HG03469 (cell line): Measurements from ENCODE around the gene E2F4.

ENCODE experiments used
- ATAC-seq: cut with Tn5 transposase; IDR thresholded peaks from one replicate; pipeline ENCODE4 v1.9.1; 2021; ENCODE audit warnings: mild to moderate bottlenecking, moderate library complexity, moderate number of reproducible peaks; ENCODE audit not compliant: unreplicated experiment

Gene E2F4

DNA sequence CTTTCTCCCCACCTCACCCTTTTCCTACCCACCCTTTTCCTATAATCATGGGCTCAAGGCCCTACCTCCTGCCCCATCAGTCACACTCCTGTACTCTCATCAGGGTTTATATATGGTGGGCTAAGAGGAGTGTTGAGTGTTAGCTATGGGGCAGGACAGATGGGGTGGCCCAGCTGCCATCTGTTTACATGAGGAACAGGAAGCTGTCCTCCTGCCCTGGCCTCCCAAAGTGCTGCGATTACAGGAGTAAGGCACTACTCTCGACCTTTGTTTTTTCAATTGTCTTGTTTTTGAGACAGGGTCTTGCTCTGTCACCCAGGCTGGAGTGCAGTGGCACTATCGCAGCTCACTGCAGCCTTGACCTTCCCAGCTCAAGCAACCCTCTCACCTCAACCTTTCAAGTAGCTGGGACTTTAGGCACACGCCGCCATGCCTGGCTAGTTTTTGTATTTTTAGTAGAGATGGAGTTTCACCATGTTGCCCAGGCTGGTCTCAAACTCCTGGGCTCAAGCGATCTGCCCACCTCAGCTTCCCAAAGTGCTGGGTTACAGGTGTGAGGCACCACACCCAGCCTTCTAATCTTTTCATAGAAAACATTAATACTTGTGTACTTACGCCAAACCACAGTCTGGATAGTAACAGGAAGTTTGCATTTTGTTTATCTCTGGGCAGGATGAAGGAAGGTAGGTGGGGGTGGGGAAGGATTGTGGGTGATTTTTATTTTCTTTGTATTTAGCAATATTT is 33.9 kb upstream of the E2F4 start:
- no peak for ATAC-seq

DNA sequence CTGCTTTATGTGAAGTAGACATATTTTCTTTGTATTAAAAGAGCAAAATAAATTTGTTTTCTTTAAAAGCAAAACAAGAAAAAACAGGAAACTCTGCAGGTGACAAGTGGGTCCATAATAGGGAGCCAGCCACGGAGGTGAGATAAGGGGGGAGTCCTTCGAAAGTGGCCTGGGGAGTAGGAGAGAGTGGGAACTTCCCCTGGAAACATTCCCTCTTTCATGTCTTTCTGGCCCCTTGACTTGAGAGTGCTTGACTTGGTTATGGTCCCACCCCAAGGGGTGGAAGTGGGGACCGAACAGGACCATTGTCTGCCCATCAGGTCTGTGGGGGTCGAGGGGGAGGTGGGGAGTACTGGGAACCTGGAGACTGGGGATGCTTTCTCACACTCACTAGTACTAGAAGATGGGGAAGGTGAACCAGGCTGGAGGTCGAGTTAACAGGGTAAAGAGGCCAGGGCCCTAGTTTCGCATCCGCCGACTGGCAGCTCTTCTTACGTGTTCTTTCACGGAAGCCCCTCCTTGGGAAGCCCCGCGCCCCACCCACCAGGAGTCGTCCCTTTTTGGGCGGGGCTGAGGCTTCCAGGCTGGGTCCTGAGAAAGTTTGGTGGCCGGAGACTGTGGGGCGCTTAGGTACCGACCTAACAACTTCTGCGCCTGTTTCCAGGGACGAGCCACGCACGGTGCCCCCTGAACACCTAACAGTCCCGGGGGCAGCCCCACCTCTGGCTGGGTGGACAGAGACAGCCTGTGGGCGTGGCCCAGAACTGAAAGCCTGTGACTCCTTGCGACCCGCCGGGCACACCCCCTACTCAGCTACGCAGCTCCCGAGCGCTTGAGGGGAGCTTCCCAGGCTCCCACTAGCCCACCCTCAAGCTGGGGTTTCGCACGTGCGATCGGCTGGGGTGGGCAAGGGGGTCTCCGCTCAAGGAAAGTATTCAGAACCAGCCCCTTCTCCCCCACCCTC is 33.0 kb upstream of the E2F4 start:
- no peak for ATAC-seq

DNA sequence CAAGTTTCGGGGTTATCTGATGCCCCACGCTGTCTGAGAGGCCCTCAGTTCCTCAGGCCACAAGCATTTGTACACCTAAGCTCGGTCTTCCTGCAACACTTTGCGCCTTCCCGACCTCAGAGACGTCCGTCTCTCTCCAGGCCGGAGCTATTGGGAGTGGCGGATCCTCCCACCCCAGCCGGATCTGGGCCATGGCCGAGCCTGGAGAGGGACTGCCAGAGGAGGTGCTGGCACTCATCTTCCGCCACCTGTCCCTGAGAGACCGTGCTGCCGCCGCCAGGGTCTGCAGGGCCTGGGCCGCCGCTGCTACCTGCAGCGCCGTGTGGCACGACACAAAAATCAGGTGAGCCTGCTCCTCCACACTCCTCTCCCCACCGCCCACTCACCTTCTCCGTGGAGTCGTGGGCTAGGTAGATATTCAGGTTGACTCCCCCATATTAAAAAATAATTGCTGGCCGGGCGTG is 30.3 kb upstream of the E2F4 start:
- no peak for ATAC-seq

DNA sequence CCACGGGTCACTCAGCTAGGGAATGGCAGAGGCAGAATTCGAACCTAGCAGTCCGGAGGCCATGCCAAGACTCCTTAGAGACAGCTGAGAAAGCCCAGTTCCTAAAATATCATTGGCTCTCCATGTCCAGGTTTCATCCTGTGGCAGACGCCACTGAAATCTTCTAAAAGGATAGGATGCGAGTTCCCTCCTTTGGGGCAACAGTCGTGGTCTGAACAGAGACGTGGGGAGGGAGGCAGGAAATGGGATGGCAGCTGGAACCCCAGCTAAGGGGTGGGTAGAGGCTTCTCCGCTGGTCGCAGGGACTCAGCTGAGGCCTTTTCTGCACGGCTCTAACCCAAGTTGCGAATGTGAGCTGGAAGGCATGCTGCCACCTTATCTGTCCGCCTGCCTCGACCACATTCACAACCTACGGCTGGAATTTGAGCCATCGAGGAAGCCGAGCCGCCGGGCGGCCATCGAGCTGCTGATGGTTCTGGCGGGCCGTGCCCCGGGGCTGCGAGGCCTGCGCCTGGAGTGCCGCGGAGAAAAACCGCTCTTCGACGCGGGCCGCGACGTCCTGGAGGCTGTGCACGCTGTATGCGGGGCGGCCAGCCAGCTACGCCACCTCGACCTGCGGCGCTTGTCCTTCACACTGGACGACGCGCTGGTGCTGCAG is 29.3 kb upstream of the E2F4 start:
- ATAC-seq = no peak

DNA sequence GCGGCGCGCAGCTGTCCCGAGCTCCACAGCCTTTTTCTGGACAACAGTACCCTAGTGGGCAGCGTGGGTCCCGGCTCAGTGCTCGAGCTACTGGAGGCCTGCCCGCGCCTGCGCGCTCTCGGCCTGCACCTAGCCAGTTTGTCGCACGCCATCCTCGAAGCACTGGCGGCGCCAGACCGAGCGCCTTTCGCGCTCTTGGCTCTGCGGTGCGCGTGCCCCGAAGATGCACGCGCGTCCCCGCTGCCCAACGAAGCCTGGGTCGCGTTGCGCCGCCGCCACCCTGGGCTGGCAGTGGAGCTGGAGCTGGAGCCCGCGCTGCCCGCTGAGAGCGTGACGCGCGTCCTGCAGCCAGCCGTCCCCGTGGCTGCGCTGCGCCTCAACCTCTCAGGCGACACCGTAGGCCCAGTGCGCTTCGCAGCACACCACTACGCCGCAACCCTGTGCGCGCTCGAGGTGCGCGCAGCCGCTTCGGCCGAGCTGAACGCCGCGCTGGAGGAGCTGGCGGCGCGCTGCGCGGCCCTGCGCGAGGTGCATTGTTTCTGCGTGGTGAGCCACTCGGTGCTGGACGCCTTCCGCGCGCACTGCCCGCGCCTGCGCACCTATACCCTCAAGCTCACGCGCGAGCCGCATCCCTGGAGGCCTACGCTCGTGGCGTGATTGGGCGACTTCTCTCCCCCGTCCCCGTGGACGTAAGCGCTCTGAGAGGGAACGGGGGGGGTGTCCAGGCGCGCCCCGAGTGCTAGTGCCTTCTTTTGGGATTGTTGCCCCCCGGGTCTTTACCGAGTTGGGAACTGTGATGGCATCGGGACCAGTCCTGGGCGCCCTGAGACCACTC is 28.6 kb upstream of the E2F4 start:
- ATAC-seq = no peak

DNA sequence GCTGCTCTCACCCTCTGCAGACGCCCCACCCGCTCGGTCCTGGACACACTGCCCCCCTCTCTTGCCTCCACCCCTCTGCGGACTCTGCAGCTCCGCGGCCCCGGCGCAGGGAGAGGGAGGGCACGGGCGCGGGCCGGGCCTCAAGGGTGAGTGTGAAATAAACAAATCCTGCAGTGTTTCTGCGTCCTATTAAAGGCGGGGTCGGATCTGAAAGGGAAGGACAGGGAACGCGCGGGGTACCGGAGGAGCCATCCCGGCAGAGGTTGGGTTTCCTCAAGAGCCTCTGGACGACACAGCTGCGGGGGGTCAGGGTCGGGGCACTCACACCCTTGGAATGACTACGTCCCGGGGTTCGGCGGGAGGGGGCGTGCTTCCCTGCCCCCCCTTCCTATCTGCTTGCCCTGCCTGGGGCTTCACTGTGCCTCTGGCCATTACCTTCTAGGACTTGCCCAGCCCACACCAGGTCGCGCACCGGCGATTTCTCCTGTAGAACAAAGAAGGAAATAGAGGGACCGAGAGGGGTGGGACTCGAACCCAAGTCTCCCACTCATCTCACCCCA is 27.9 kb upstream of the E2F4 start:
- no peak for ATAC-seq

DNA sequence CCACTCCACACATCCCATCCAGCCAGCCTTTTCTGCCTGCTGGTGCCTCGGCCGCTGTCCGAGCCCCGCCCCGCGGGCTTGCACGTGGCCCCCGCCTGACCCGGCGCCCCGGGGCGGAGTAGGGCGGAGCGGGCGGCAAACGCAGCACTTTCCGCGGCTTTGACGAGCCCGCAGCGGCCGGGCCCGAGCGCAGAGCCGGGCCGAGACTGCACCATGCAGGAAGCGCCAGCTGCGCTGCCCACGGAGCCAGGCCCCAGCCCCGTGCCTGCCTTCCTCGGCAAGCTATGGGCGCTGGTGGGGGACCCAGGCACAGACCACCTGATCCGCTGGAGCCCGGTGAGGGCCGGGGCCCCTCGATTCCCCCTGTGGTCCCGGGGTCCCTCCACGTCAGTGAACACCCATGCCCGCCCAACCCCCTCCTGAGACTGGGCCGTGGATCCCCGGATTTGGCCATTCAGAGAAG is 27.3 kb upstream of the E2F4 start, which contains the start of gene HSF4:
Gene HSF4 (plus strand): TSS at position 147 of the 463 bp plus-strand sequence. CDS start 67 bp downstream, at position 214.
- no peak for ATAC-seq

DNA sequence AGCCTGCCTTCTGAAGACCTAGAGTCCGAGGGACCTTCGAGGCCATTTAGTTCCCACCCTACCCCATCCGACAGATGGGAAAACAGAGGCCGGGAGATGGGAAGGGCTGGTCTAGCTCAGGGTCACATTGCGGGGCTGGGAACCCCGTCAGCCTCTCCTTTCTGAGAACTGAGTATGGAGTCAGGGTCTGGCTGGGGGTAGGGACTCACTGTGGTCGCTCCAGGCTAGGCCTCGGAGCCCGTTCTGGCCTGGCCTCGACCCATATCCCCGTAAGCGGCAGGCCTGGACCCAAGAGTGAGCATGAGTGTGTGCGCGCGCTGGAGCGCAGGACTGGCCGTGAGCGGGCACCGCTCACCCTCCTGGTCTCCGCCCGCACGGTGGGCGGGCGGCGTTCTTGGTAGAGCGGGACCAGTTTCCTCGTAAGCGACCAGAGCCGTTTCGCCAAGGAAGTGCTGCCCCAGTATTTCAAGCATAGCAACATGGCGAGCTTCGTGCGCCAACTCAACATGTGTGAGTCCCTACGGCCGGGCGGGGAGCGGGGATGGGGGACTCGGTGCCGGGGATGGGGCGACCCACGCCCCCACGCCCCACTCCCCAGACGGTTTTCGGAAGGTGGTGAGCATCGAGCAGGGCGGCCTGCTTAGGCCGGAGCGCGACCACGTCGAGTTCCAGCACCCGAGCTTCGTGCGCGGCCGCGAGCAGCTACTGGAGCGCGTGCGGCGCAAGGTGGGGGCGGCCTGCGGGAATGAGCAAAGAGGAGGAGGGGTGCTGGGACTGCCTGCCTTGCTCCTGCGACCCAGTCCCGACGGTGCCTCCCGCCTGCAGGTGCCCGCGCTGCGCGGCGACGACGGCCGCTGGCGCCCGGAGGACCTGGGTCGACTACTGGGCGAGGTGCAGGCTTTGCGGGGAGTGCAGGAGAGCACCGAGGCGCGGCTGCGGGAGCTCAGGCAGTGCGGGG is 26.6 kb upstream of the E2F4 start:
- no peak for ATAC-seq

DNA sequence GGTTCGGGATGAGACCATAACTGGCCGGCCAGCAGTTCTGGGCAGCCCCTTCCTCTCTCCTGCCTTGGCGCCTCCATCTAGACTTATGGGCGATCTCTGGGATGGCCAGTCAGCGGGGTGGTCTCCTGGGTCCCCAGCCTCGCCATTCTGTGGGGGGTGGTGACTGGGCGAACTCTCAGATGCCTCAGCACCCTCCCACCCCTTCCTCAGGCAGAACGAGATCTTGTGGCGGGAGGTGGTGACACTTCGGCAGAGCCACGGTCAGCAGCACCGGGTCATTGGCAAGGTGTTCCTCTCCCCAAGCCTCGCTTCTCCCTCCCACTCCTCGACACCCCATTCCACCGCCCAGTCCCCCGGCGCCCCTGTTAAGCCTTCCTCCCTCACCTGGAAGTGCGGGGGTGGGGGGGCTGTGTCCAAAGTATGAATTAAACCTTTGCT is 25.8 kb upstream of the E2F4 start:
- no peak for ATAC-seq

DNA sequence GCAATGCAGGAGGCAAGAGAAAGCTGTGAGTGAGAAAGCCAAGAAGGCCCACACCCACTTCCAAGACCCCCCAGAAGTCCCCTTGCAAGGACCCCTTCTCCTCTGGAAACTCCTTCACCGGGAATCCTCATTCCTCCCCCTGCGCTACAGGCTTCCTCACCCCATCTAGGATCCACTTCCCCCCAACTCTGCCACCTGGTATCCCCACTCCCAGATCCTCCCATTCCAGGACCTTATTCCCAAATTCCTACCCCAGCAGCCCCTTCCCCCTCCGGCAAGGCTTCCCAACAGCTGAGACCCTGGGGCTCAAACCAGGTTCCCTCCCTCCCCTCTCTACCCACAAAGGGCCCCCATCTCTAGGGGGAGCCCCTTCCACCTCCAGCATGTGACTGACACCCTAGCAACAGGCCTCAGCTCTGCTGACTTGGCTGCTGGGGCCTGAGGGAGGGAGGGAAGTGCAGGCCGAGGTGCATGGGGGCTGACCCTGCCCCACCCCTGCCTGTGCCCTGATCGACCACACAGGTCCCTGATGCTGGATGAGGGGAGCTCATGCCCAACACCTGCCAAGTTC is 25.3 kb upstream of the E2F4 start:
- no peak for ATAC-seq

DNA sequence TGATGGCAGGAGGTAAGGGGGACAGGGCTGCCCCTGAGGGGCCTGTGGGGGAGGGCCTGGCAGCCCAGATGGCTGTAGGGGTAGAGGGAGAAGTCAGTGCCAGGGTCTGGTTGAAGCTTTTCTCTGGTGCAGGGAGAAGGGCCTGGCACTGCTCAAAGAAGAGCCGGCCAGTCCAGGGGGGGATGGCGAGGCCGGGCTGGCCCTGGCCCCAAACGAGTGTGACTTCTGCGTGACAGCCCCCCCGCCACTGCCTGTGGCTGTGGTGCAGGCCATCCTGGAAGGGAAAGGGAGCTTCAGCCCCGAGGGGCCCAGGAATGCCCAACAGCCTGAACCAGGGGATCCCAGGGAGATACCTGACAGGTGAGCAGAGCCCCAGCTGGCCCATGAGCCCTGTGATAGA is 24.4 kb upstream of the E2F4 start:
- no peak for ATAC-seq

DNA sequence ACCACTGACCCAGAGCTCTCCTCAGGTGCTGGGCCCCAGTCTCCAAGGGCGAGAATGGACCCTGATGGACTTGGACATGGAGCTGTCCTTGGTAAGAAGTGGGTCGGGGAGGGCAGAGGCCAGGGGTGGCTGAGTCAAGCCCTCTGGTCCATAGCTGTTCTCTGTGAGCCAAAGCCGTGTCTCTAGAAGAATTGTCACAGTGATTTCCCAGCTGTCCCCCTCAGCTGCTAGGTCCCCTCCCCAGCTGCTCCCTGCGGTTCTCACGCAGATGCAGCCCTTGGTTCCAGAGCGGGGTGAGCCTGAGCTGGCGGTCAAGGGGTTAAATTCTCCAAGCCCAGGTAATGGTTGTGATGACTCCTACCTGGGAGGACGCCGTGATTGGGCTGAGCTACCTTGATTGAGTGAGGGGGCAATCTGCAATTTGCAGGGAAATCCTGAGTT is 22.9 kb upstream of the E2F4 start:
- no peak for ATAC-seq

DNA sequence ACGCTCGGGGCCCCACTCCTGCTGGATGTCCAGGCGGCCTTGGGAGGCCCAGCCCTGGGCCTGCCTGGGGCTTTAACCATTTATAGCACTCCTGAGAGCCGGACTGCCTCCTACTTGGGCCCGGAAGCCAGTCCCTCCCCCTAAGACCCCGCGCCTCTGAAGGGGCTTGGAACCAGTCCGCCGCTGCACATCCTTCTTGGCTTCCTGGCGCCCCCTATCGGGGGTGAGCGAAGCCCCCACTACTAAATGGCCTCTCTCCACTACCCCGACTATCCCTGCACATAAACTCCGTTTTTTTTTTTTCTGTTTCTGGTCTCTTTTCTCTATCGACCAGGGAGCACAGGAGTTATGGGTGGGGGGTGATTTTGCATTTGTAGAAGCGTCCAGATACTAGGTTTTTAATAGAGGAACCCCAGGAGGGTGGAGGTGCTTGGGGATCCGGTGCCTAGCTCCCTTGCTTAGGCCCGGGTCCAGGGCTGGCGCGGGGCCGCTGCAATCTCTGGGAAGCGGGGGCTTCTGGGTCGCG is 22.2 kb upstream of the E2F4 start:
- ATAC-seq = no peak

DNA sequence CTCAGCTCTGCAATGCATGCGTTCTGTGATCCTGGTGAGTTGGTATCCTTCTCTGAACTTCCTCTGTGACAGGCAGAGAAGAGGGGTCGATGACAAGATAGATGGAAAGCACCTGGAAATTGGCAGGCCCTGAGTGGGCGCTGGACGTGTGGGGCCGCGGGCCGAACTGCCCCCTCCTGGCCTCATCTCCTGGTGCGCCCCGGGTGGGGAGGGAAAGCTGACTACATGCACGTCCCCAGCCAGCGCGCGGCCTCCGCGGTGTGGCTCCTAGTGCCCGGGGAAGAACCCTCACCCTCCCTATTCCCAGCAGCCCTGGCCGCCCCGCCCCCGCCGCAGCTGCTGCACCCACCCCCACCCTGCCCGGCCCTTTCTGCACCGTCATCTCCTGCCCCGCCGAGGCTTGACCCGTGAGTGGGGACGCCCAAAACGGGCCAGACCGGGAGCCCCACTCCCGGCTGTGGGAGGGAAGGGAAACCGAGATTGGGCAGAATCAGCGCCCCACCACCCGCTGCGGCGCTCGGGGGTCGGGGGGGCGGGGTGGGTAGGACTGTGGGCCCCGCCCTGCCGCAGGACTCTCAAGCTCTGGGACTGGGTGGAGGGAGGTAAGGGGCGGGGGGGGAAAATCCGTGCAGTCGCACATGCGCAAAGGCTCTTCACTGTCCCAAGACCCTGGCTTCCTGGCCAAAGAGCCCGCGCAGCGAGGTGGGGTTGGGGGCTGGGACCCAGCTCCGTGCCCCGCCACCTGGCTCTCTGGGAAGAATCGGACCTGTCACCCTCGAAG is 21.6 kb upstream of the E2F4 start, which contains the start of gene NOL3:
Gene NOL3 (plus strand): TSS at position 371 of the 781 bp plus-strand sequence.
- ATAC-seq = no peak

DNA sequence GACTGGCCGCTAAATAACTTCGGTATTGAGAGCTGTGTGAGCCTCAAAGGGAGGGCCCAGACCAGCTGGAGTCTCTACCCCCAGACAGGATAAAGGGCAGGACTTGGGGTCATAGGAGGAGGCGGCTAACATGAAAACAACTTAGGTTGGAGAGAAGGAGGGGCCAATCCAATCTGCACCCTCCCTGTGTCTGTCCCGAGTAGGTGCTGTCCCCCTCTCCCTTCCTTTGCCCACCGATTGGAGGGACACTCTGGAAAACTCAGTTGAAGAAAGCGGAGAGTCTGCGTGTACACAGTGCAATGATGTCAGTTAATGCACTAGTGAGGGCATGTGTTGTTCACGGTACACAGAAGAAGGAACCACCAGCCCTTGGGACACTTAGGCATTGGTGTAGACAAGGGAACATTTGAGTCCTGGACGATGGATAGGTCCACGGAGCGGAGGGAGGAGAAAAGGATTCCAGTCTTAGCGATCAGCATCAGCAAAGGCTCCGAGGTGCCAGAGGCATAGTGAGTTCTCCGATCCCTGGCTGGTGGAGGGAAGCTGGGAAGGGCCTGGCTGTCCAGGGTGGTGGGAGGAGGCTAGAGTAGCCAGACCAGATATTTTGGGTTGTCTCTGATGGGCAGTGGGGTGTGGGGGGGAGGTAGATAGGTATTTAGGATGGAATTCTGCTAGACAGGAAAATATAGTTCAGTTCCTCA is 20.9 kb upstream of the E2F4 start:
- ATAC-seq = no peak

DNA sequence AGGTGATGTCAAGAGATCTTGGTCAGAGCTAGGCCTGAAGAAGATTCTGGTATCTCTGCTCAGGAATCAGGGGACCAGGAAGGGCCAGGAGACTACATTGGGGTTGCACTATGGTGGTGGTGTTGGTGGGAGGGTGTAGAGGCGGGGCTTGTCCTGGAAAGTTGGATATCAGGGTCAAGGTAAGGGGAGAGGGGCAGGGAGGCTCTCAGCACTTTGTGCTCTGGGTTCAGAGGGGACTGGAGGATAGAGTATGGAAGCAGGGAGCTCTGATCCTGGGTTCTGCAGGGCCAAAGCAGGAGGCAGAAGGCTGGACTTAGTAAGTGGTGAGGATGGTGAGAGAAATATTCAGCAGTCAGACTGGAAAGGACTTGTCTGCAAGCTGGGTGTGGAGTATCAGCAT is 18.6 kb upstream of the E2F4 start:
- no peak for ATAC-seq
